Adrenal gland (tissue), 5 donors: ENCODE results near the gene SSBP1.

Source experiments
- CTCF ChIP-seq, 6 experiments: fragments of 450-650 bp in 4 of 6; fragments of 200-600 bp in 2 of 6; sonication (generic) in 1 of 6; IDR thresholded peaks; 1 replicate in 5 of 6; 2 replicates in 1 of 6; pipeline versions ENCODE4 v1.5.1 to v1.8.0; 2016 to 2021; ENCODE audit warnings: antibody characterized with exemption in 6 of 6, mild to moderate bottlenecking in 2 of 6, moderate library complexity in 1 of 6
- POLR2A ChIP-seq, 2 donors: fragments of 450-650 bp; IDR thresholded peaks; one replicate each; pipeline ENCODE4 v1.6.1; 2017; ENCODE audit warnings: antibody characterized with exemption in 2 of 2, mild to moderate bottlenecking in 2 of 2, moderate library complexity in 1 of 2
- donor health status: DM: no; HTN: no; CAD: no.

- TF ChIP-seq CTCF (IDR thresholded peaks at IDR 0.05), result no peak
- no peak for TF ChIP-seq POLR2A (IDR thresholded peaks at IDR 0.05)
Measured at GRCh38 chr7:141722529-141722928, 15.6 kb upstream of the SSBP1 start.
